K562 (cell line): ENCODE data around the gene DCDC2. TPM values are rescaled to one million over a fixed set of nuclear protein-coding genes. Genes with fewer than 3 reads are reported as not detected.

Experiments
- ATAC-seq: fragments of 200-7000 bp; cut with Tn5 transposase; 3 replicates; pipeline ENCODE4 v1.9.1; 2020; ENCODE audit warnings: moderate library complexity
- BruUV-seq: library from RNA; stranded (reverse); fragments of 400-500 nt; replicated peaks from 2 replicates; lab custom pipeline; 2021; lab: Mats Ljungman, UMichigan
- CTCF ChIA-PET: fragments of 300-600 bp; formaldehyde crosslinking; extraction: SDS; loops from one replicate; lab custom pipeline; 2021; ENCODE audit warnings: low intra/inter-chr PET ratio; lab: Yijun Ruan, JAX
- POLR2A ChIA-PET: fragments of 300-600, 350-650 bp; sonication (Branson Sonifier 250); formaldehyde crosslinking; extraction: SDS; loops from one replicate; lab custom pipeline; 2021; ENCODE audit warnings: antibody characterized with exemption, inconsistent platforms; lab: Yijun Ruan, JAX
- DNase-seq, 4 experiments: peaks; one replicate each; pipeline versions ENCODE4 v3.0.0 to v3.0.0-alpha.2; 2011 to 2018; ENCODE audit warnings: low spot score in 3 of 4, mixed read lengths in 3 of 4; ENCODE audit errors: extremely low read depth in 1 of 4
- FAIRE-seq: peaks from 2 replicates; lab custom pipeline; 2011; peaks lifted over from hg19 to GRCh38; lab: Jason Lieb, UNC
- H2AFZ ChIP-seq: 2 replicates; pipeline ENCODE4 v1.6.0; 2011; ENCODE audit warnings: low read depth, low read length, control low read depth, inconsistent platforms
- H3K27ac ChIP-seq: fragments of 200-600 bp; 3 replicates; pipeline ENCODE4 v1.8.0; 2011; ENCODE audit warnings: low read depth, mild to moderate bottlenecking, control low read depth, inconsistent platforms, low read length, moderate library complexity, mixed read lengths; ENCODE audit errors: extremely low read depth
- H3K27me3 ChIP-seq, 2 experiments: fragments of 300-600 bp in 1 of 2; 2 replicates in 1 of 2; 3 replicates in 1 of 2; pipeline versions ENCODE4 v1.6.0 to v1.8.0; 2011; ENCODE audit warnings: inconsistent platforms in 2 of 2, low read length in 2 of 2, mild to moderate bottlenecking in 1 of 2, mixed read lengths in 1 of 2, moderate library complexity in 1 of 2; ENCODE audit not compliant: control insufficient read depth in 2 of 2, insufficient read depth in 2 of 2
- H3K36me3 ChIP-seq: fragments of 300-600 bp; 3 replicates; pipeline ENCODE4 v1.8.0; 2011; ENCODE audit warnings: mild to moderate bottlenecking, low read length, inconsistent platforms; ENCODE audit not compliant: control insufficient read depth, insufficient read depth
- H3K4me1 ChIP-seq, 2 experiments: fragments of 200-600 bp in 1 of 2; replicated peaks in 1 of 2; 2 replicates in 1 of 2; 3 replicates in 1 of 2; pipeline versions ENCODE4 v1.5.1 to v1.8.0; 2011; ENCODE audit warnings: inconsistent platforms in 2 of 2, low read length in 2 of 2, mild to moderate bottlenecking in 1 of 2, mixed read lengths in 1 of 2, moderate library complexity in 1 of 2; ENCODE audit not compliant: control insufficient read depth in 2 of 2, insufficient read depth in 2 of 2
- H3K4me2 ChIP-seq: 2 replicates; pipeline ENCODE4 v1.6.1; 2011; ENCODE audit warnings: low read length, control low read depth, inconsistent platforms, mixed read lengths; ENCODE audit not compliant: insufficient read depth
- H3K4me3 ChIP-seq: fragments of 200-600 bp; sonication (generic), shearing (Covaris generic); 2 replicates; pipeline ENCODE4 v1.5.1; 2016; ENCODE audit warnings: control low read depth, inconsistent platforms
- H3K79me2 ChIP-seq: fragments of 200-600 bp; 3 replicates; pipeline ENCODE4 v1.8.0; 2011; ENCODE audit warnings: low read length, inconsistent platforms; ENCODE audit not compliant: control insufficient read depth, insufficient read depth
- H3K9ac ChIP-seq, 2 experiments: 2 replicates each; pipeline versions ENCODE4 v1.6.0 to v1.6.1; 2011; ENCODE audit warnings: low read depth in 2 of 2, low read length in 2 of 2, control low read depth in 1 of 2, inconsistent platforms in 1 of 2, mild to moderate bottlenecking in 1 of 2, mixed read lengths in 1 of 2; ENCODE audit not compliant: insufficient read depth in 1 of 2
- H3K9me1 ChIP-seq: one replicate; pipeline ENCODE4 v1.6.0; 2011; ENCODE audit warnings: inconsistent platforms, mild to moderate bottlenecking, low read length, moderate library complexity; ENCODE audit not compliant: control insufficient read depth, insufficient read depth
- H3K9me3 ChIP-seq: replicated peaks from 2 replicates; pipeline ENCODE4 v1.5.1; 2011; ENCODE audit warnings: low read depth, low read length, inconsistent platforms; ENCODE audit not compliant: control insufficient read depth, insufficient read depth
- H4K20me1 ChIP-seq: replicated peaks from 2 replicates; pipeline ENCODE4 v1.6.1; 2011; ENCODE audit warnings: low read length, inconsistent platforms, mixed read lengths; ENCODE audit not compliant: control insufficient read depth, insufficient read depth
- BHLHE40 ChIP-seq: IDR thresholded peaks from 2 replicates; pipeline ENCODE4 v1.6.1; 2011; ENCODE audit warnings: low read length, improper control_type of control experiment
- CTCF ChIP-seq, 3 experiments: IDR thresholded peaks in 2 of 3; conservative IDR thresholded peaks in 1 of 3; 2 replicates each; pipeline ENCODE4 v1.5.1; 2011 to 2012; ENCODE audit warnings: low read length in 3 of 3, mild to moderate bottlenecking in 3 of 3, control low read depth in 2 of 3, improper control_type of control experiment in 1 of 3, inconsistent platforms in 1 of 3, low read depth in 1 of 3, mixed read lengths in 1 of 3, moderate library complexity in 1 of 3; ENCODE audit not compliant: insufficient read depth in 2 of 3
- MEF2A ChIP-seq: IDR thresholded peaks from 2 replicates; pipeline ENCODE4 v1.6.1; 2011; ENCODE audit warnings: low read depth, mild to moderate bottlenecking, low read length, moderate library complexity; ENCODE audit not compliant: control insufficient read depth
- WGBS: fragments of 100-300 bp; shearing (Covaris generic); methylation state at CpG from one replicate; pipeline ENCODE4 v1.1.6; 2016; ENCODE audit warnings: low coverage, mixed read lengths; ENCODE audit not compliant: insufficient coverage; ENCODE audit errors: missing lambda C conversion rate; 5-methylcytosine and 5-hydroxymethylcytosine counted together
- in situ Hi-C: fragments of 300-500 bp; cut with MboI; formaldehyde crosslinking; loops from 4 replicates; pipeline ENCODE4 v1.15.0; 2018; ENCODE audit warnings: inconsistent platforms, mixed read lengths
- intact Hi-C: fragments of 100-400 bp; cut with micrococcal nuclease; formaldehyde crosslinking; loops from 2 replicates; pipeline ENCODE4 v1.14.2; 2022
- polyA plus RNA-seq, 8 experiments: library from polyadenylated mRNA; depleted of rRNA in 4 of 8; stranded (reverse) in 5 of 8; unstranded in 3 of 8; fragments of >200 nt; fragmentation: Nextera tagmentation in 2 of 8; fragmentation: Illumina TruSeq in 1 of 8; extraction: Ambion mirVana in 2 of 8; extraction: Trizol in 1 of 8; gene quantifications; 2 replicates each; pipeline versions ENCODE4 v1.2.1 to v1.2.3, GENCODE V29; 2011 to 2014; ENCODE audit warnings: inconsistent platforms in 1 of 8, missing spikeins in 1 of 8
- total RNA-seq, 7 experiments: library from RNA; depleted of rRNA in 6 of 7; stranded (reverse); fragments of >200 nt in 6 of 7; fragmentation: Illumina TruSeq in 2 of 7; extraction: Trizol in 2 of 7; gene quantifications; 2 replicates each; pipeline versions ENCODE4 v1.2.1 to v1.2.3, GENCODE V29; 2011 to 2021; ENCODE audit warnings: low replicate concordance in 1 of 7

The DCDC2 gene
- total and polyA plus RNA-seq, 9 of the 15 experiments (the other 6 are each of a cell fraction or from before 2014, with no cell fraction given), result 0.04 TPM; not detected in 8

- in situ Hi-C loops, result loop anchor here (5.0 kb wide), 1 partner anchor 103 kb away; no protein-coding TSS in a partner anchor
- Histone ChIP-seq H3K79me2 (no peaks in the 10 kb centered on the region), H3K27me3 (no peaks in the 10 kb centered on the region), H3K4me1 (no peaks in the 10 kb centered on the region), H3K27ac (no peak overlapping the region), H3K9ac (no peak overlapping the region), H3K9me3 (no peaks in the 10 kb centered on the region), H3K9me1 (no peaks in the 10 kb centered on the region), H2AFZ (no peak overlapping the region), H3K4me3 (no peak overlapping the region), H4K20me1 (no peaks in the 10 kb centered on the region), H3K36me3 (no peaks in the 10 kb centered on the region), H3K4me2 (no peak overlapping the region)
- intact Hi-C loops, result loop anchor here (5.0 to 10.0 kb wide), 3 partner anchors 301 to 791 kb away; no protein-coding TSS in a partner anchor
- CTCF ChIA-PET, result interaction anchor here (2.1 to 2.3 kb wide), 2 partner anchors 106 to 412 kb away, joined by 8 to 12 read pairs; no protein-coding TSS in a partner anchor
- no peak for TF ChIP-seq BHLHE40
- peak in 1 of 3 experiments; percentile 9; a peak in 1 of 6 replicates for TF ChIP-seq CTCF (IDR thresholded peaks at IDR 0.05 in 2 of 3, conservative IDR thresholded peaks at IDR 0.05 in 1 of 3; ENCODE audit: insufficient read depth in 2 of 3, low read depth in 1 of 3, low read length in 3 of 3)
- TF ChIP-seq MEF2A, result no peak
- ATAC-seq (peak; percentile 54; the same call in 2 of the 3 replicates), DNase-seq (peak in 1 of 4 experiments; percentile 6), FAIRE-seq (no peak)
- POLR2A ChIA-PET, result no interaction called here
- 14% methylated on average over 10 of the region's 10 CpGs for WGBS
- no TSS peak for BruUV-seq
These were observed 73.9 kb downstream of the DCDC2 start for GRCh38 chr6:24284006-24284405.
